GM12878 (cell line): ENCODE results near the gene ACSM6. TPM values are rescaled to one million over a fixed set of nuclear protein-coding genes. Genes with fewer than 3 reads are reported as not detected.

Experiments
- ATAC-seq: fragments of 200-7000 bp; cut with Tn5 transposase; 3 replicates; pipeline ENCODE4 v1.9.1; 2020; ENCODE audit warnings: mild to moderate bottlenecking, moderate library complexity
- BruUV-seq: library from RNA; stranded (reverse); fragments of 400-500 nt; replicated peaks from 2 replicates; lab custom pipeline; 2021; lab: Mats Ljungman, UMichigan
- CTCF ChIA-PET: fragments of 300-600 bp; sonication (Branson Sonifier 250); formaldehyde crosslinking; extraction: SDS; loops from one replicate; lab custom pipeline; 2021; ENCODE audit warnings: inconsistent platforms; lab: Yijun Ruan, JAX
- POLR2A ChIA-PET: fragments of 350-600 bp; formaldehyde crosslinking; extraction: SDS; loops from one replicate; lab custom pipeline; 2021; ENCODE audit warnings: inconsistent platforms; lab: Charles Lee
- RAD21 ChIA-PET: fragments of 300-600 bp; sonication (Branson Sonifier 250); formaldehyde crosslinking; loops from one replicate; lab custom pipeline; 2023; ENCODE audit warnings: antibody characterized with exemption; ENCODE audit not compliant: unreplicated experiment; lab: Charles Lee
- SMC1A ChIA-PET: fragments of 300-600 bp; sonication (Branson Sonifier 250); formaldehyde crosslinking; loops from one replicate; lab custom pipeline; 2023; ENCODE audit not compliant: unreplicated experiment, uncharacterized antibody; lab: Charles Lee
- DNase-seq: peaks from one replicate; pipeline ENCODE4 v3.0.0-alpha.2; 2011; ENCODE audit warnings: low read depth, low spot score
- FAIRE-seq: peaks from 3 replicates; lab custom pipeline; 2011; peaks lifted over from hg19 to GRCh38; lab: Jason Lieb, UNC
- H2AFZ ChIP-seq: 2 replicates; pipeline ENCODE4 v1.6.0; 2011; ENCODE audit warnings: low read depth, low read length, control low read depth; ENCODE audit not compliant: control insufficient read depth
- H3K27ac ChIP-seq: 2 replicates; pipeline ENCODE4 v1.5.1; 2011; ENCODE audit warnings: control low read depth; ENCODE audit not compliant: control insufficient read depth, insufficient read depth
- H3K27me3 ChIP-seq, 2 experiments: replicated peaks in 1 of 2; 2 replicates each; pipeline versions ENCODE4 v1.6.0 to v1.6.1; 2011; ENCODE audit warnings: low read length in 1 of 2; ENCODE audit not compliant: control insufficient read depth in 2 of 2, insufficient read depth in 2 of 2
- H3K36me3 ChIP-seq, 2 experiments: 2 replicates each; pipeline ENCODE4 v1.5.1; 2011; ENCODE audit warnings: low read length in 1 of 2; ENCODE audit not compliant: control insufficient read depth in 2 of 2, insufficient read depth in 2 of 2
- H3K4me1 ChIP-seq: 2 replicates; pipeline ENCODE4 v1.6.1; 2011; ENCODE audit warnings: mild to moderate bottlenecking, low read length, moderate library complexity, mixed read lengths; ENCODE audit not compliant: control insufficient read depth, insufficient read depth
- H3K4me2 ChIP-seq: 2 replicates; pipeline ENCODE4 v1.6.0; 2011; ENCODE audit warnings: control low read depth; ENCODE audit not compliant: control insufficient read depth, insufficient read depth
- H3K4me3 ChIP-seq: fragments of 200-600 bp; sonication (generic); 2 replicates; pipeline ENCODE4 v1.5.1; 2016
- H3K79me2 ChIP-seq: 2 replicates; pipeline ENCODE4 v1.6.0; 2011; ENCODE audit warnings: low read length; ENCODE audit not compliant: control insufficient read depth, insufficient read depth
- H3K9ac ChIP-seq: 2 replicates; pipeline ENCODE4 v1.8.0; 2011; ENCODE audit warnings: low read length, control low read depth, mixed read lengths; ENCODE audit not compliant: control insufficient read depth, insufficient read depth
- H3K9me3 ChIP-seq: replicated peaks from 3 replicates; pipeline ENCODE4 v1.5.1; 2011; ENCODE audit warnings: mild to moderate bottlenecking, low read length; ENCODE audit not compliant: control insufficient read depth, insufficient read depth
- H4K20me1 ChIP-seq: 2 replicates; pipeline ENCODE4 v1.6.0; 2011; ENCODE audit not compliant: control insufficient read depth, insufficient read depth
- MTA3 ChIP-seq: IDR thresholded peaks from 2 replicates; pipeline ENCODE4 v1.6.1; 2012; ENCODE audit warnings: low read length, inconsistent platforms, borderline replicate concordance
- MYC ChIP-seq: IDR thresholded peaks from 2 replicates; pipeline ENCODE4 v1.6.1; 2011; ENCODE audit warnings: mild to moderate bottlenecking, low read length, moderate library complexity, inconsistent platforms; ENCODE audit not compliant: insufficient read depth, insufficient replicate concordance, insufficient read length, severe bottlenecking
- SMAD5 ChIP-seq: IDR thresholded peaks from 2 replicates; pipeline ENCODE4 v1.6.1; 2016; ENCODE audit warnings: antibody characterized with exemption, low read depth
- whole genome bisulfite sequencing: methylation state at CpG from one replicate; pipeline ENCODE4 v1.1.6; 2016; ENCODE audit warnings: low lambda C conversion rate; ENCODE audit not compliant: insufficient replicate concordance, insufficient coverage; ENCODE audit errors: missing lambda C conversion rate; 5-methylcytosine and 5-hydroxymethylcytosine counted together
- in situ Hi-C: fragments of 300-500 bp; cut with MboI; formaldehyde crosslinking; loops from 9 replicates; pipeline ENCODE4 v1.14.3; 2018; ENCODE audit warnings: mixed read lengths
- intact Hi-C: fragments of 100-400 bp; cut with micrococcal nuclease; formaldehyde crosslinking; loops from one replicate; pipeline ENCODE4 v1.14.2; 2022; ENCODE audit not compliant: unreplicated experiment
- polyA plus RNA-seq, 11 experiments: library from polyadenylated mRNA; depleted of rRNA in 4 of 11; unstranded in 6 of 11; stranded (reverse) in 5 of 11; fragments of >200 nt; fragmentation: Nextera tagmentation in 4 of 11; fragmentation: Illumina TruSeq in 1 of 11; extraction: Ambion mirVana in 4 of 11; extraction: Trizol in 1 of 11; gene quantifications; 1 replicate in 1 of 11; 2 replicates in 10 of 11; pipeline versions ENCODE4 v1.2.1 to v1.2.3, GENCODE V29; 2011 to 2016; ENCODE audit warnings: inconsistent platforms in 2 of 11, missing spikeins in 2 of 11, low read depth in 1 of 11
- total RNA-seq, 4 experiments: library from RNA; depleted of rRNA in 3 of 4; stranded (reverse); fragments of >200 nt in 3 of 4; fragmentation: Illumina TruSeq in 1 of 4; extraction: Trizol in 1 of 4; gene quantifications; 2 replicates each; pipeline versions ENCODE4 v1.2.1 to v1.2.3, GENCODE V29; 2013 to 2021

ACSM6 gene
- total and polyA plus RNA-seq, 10 of the 15 experiments (the other 5 are each of a cell fraction or from before 2014, with no cell fraction given), result 0.06 to 0.21 (median 0.20) TPM; not detected in 7

DNA sequence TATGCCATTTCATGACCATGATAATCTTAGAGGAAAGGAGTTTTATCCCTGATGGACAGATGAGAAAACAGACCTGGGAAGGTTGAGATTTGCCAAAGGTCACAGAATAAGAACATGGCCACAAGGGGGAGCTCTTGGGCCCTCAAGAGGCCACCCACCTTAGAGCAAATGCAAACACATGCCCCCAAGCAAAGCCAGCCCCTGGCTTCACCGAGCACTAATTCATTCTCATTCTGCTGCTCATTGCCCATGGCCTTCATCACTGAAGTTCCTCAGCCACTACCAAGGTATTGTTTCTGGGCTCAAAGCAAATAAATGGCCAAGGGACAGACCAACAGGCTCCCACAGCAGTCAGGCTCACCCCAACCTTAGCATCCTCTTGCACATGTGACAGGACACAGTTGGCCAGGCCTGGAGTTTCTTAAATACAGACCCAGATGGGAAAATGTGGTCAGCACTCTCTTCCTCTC is 52.6 kb downstream of the ACSM6 start (continued):
- TF ChIP-seq SMAD5, result no peak

GRCh38 chr10:95247200-95247880 is 53.3 kb downstream of the ACSM6 start:
- CTCF ChIA-PET, result interaction anchor here (0.6 to 9.9 kb wide), 29 partner anchors 7 to 200 kb away, joined by 3 to 346 read pairs (median 4); no protein-coding TSS in a partner anchor
- no peak overlapping the region for H3K27ac ChIP-seq
- H3K4me3 ChIP-seq, result no peak overlapping the region
- no TSS peak for BruUV-seq
- RAD21 ChIA-PET, result interaction anchor here (1.0 to 5.6 kb wide), 8 partner anchors 11 to 142 kb away, joined by 3 to 185 read pairs (median 11); no protein-coding TSS in a partner anchor
- ATAC-seq (no peak), FAIRE-seq (no peak), DNase-seq (no peak)
- intact Hi-C loops, result loop anchor here (10.0 kb wide), 1 partner anchor 613 kb away; no protein-coding TSS in a partner anchor
- H3K36me3 ChIP-seq, result peaks cover 47 to 68% of the 10 kb centered on the region in 2 experiments
- in situ Hi-C loops, result loop anchor here (5.0 kb wide), 1 partner anchor 115 kb away; no protein-coding TSS in a partner anchor
- no peaks in the 10 kb centered on the region for H3K9me3 ChIP-seq
- no peak for TF ChIP-seq MYC
- 0 out of 2 replicates have a peak, but pooled peaks have one; percentile 10 for TF ChIP-seq MTA3
- POLR2A ChIA-PET, result interaction anchor here (1.0 kb wide), 1 partner anchor 13 kb away, joined by 3 read pairs; no protein-coding TSS in a partner anchor
- peaks cover 37% of the 10 kb centered on the region for H3K79me2 ChIP-seq
- SMC1A ChIA-PET, result interaction anchor here (0.9 to 10.3 kb wide), 13 partner anchors 9 to 116 kb away, joined by 3 to 262 read pairs (median 9); no protein-coding TSS in a partner anchor
- H3K27me3 ChIP-seq, result no peaks in the 10 kb centered on the region
- H2AFZ ChIP-seq, result no peak overlapping the region
- 83% methylated on average over 6 of the region's 6 CpGs for WGBS
- peaks cover 7% of the 10 kb centered on the region; the same call in 1 of the 2 replicates for H4K20me1 ChIP-seq
- H3K4me1 ChIP-seq, result peaks cover 47% of the 10 kb centered on the region
- no peak overlapping the region for H3K9ac ChIP-seq
- no peak overlapping the region for H3K4me2 ChIP-seq
